ENCODE results near the gene INHBA.

Gene INHBA

GRCh38 chr7:41688906-41689305 lies 14.0 kb downstream of the INHBA start:
- no peak for DNase-seq (ENCODE audit: low read depth in 2 of 2)

- DNase-seq (ENCODE audit: low read depth in 2 of 2), result no peak
Measured at GRCh38 chr7:41688012-41688625, 14.8 kb downstream of the INHBA start.

- no peak for DNase-seq (ENCODE audit: low read depth in 2 of 2)
Measured at GRCh38 chr7:41685684-41686083, 17.2 kb downstream of the INHBA start.

GRCh38 chr7:41682422-41682821 lies 20.5 kb downstream of the INHBA start:
- DNase-seq (ENCODE audit: low read depth in 2 of 2), result no peak

- DNase-seq (ENCODE audit: low read depth in 2 of 2), result no peak
Measured at GRCh38 chr7:41679566-41679965, 23.3 kb downstream of the INHBA start.

DNA sequence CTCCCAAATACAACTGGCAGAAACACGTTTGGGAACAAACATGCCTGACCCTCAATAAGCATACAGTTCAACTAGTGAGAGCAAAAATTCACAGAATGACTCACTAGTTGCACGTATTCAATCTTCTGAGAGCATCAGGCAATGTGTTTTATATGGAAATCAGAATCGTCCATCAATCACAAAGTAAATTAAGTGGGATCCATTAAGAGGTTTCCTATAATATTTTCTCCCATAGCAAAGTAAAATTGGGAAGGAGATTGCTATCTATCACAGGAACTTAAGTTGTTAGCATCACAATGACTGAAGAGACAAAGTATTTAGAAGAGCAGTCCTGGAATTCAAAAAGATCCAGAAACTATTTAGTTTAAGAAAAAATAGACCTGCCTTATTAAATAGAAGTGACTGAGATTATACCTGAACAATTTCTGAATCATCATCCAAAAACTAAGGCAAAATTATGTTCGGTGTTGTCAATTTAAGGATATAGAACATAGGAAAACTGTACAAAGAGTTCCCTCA lies 28.3 kb downstream of the INHBA start:
- no peak for DNase-seq (ENCODE audit: low read depth in 2 of 2)

GRCh38 chr7:41661596-41661995 lies 41.3 kb downstream of the INHBA start:
- no peak for DNase-seq (ENCODE audit: low read depth in 2 of 2)

- no peak for DNase-seq (ENCODE audit: low read depth in 2 of 2)
Measured at GRCh38 chr7:41659539-41659938, 43.4 kb downstream of the INHBA start.

DNA sequence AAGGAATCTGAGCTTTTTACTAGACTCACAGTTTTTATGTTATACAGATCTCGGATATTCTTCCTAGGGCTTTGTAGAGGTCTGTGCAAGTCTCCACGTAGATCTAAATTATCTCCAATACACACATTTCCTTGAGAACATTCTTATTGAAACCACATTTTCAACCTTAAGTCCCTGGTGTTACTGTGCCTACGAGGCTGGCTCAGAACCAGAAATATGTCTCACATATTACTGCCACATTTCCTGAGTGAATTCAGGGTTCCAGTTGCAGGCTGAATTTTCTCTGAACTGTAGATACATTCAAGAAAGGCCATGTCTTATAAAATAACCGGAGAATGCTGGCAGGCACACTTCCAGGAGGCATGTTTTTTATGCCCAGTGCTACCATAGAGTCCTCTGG lies 46.5 kb downstream of the INHBA start:
- no peak for DNase-seq (ENCODE audit: low read depth in 2 of 2)

GRCh38 chr7:41655426-41655825 lies 47.5 kb downstream of the INHBA start:
- no peak for DNase-seq (ENCODE audit: low read depth in 2 of 2)

GRCh38 chr7:41652267-41652666 lies 50.6 kb downstream of the INHBA start:
- DNase-seq (ENCODE audit: low read depth in 2 of 2), result no peak

- no peak for DNase-seq (ENCODE audit: low read depth in 2 of 2)
Measured at GRCh38 chr7:41648501-41648900, 54.4 kb downstream of the INHBA start.

- no peak for DNase-seq (ENCODE audit: low read depth in 2 of 2)
Measured at GRCh38 chr7:41643616-41644015, 59.3 kb downstream of the INHBA start.

- DNase-seq (ENCODE audit: low read depth in 2 of 2), result no peak
Measured at GRCh38 chr7:41641665-41642014, 61.2 kb downstream of the INHBA start.

- DNase-seq (ENCODE audit: low read depth in 2 of 2), result no peak
Measured at GRCh38 chr7:41641011-41641664, 61.8 kb downstream of the INHBA start.

DNA sequence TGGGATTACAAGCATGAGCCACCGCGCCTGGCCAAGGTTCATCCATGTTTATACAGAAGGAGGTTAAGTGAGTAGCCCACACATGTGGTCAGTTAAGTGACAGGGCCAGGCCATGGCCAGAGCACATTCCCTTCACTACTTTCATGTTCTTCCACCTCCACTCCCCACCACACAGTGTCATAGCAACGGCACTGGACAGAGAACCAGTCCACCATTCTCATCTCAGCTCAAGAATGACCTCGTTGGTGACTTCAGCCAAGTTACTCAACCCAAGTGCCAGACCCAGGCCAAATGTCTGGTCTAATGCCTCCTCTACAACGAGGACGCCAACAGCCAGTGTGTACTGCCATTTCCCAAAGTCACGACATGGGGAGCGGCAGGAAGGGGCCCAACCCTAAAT lies 62.4 kb downstream of the INHBA start:
- DNase-seq (ENCODE audit: low read depth in 2 of 2), result no peak

DNA sequence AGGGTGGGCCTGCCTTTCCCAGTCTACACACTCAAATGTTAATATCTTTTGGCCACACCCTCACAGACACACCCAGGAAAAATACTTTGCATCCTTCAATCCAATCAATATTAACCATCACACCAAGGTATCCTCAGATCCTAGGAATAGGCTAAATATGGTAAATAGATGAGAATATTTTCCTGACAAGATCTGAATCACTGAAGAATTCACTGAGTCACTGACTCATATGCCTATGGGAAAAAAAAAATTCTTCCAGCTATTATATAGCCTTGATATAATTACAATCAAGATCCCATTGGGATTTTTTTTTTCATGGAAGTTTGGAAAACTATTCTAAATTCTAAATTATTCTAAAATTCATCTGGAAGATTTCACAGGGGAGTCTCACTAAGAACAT lies 65.8 kb downstream of the INHBA start:
- no peak for DNase-seq (ENCODE audit: low read depth in 2 of 2)

All from stimulated activated CD8-positive, alpha-beta memory T cell treated with anti-CD3 and anti-CD28 coated beads, Interleukin-7, amount 100 ng/mL, for 4 hours (primary cell).